Measurements from ENCODE around the gene ESPN.

The ESPN gene

GRCh38 chr1:6409053-6409452, 15.5 kb upstream of the ESPN start:
- no peak for DNase-seq (ENCODE audit: low spot score)

- no peak for DNase-seq (ENCODE audit: low spot score)
These were observed 14.8 kb upstream of the ESPN start for GRCh38 chr1:6409733-6410132.

DNA sequence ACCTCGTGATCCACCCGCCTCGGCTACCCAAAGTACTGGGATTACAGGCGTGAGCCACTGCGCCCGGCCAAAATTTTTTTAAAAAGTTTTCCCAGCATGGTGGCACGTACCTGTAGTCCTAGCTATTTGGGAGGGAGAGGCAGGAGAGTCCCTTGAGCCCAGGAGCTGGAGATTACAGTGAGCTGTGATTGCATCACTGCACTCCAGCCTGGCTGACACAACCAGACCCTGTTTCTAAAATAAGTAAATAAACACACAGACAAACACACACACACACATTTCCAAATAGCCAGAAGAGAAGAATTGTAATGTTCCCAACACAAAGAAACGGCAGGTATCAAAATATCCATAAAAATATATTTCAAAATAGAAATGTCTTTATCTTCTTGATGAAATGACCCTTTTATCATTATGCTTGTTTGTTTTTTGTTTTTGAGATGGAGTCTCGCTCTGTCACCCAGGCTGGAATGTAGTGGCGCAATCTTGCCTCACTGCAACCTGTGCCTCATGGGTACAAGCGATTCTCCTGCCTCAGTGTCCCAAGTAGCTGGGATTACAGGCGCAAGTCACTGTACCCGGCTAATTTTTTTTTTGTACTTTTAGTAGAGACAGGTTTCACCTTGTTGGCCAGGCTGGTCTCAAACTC, 14.2 kb upstream of the ESPN start:
- DNase-seq (ENCODE audit: low spot score), result no peak

DNA sequence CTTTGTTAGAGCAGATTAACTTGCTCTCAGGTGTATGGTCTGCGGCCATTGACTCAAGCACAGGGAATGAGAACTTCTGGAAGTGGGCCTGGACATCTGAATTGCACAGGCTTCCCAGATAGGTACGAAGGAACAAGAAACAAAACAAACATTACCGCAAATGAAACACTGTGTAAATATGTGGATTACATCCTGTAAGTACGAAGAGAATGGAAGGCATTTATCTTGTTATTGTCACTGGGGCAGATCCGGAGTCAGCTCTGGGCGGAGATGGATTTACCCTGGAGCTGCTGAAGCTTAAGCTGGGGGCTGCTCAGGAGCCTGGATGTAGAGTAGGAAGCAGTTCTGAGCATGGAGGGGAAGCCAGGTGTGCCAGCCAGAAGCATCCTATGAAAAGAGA, 11.7 kb upstream of the ESPN start:
- DNase-seq (ENCODE audit: low spot score), result no peak

GRCh38 chr1:6414443-6414844, 10.1 kb upstream of the ESPN start:
- peak; percentile 38 for DNase-seq (ENCODE audit: low spot score)

DNA sequence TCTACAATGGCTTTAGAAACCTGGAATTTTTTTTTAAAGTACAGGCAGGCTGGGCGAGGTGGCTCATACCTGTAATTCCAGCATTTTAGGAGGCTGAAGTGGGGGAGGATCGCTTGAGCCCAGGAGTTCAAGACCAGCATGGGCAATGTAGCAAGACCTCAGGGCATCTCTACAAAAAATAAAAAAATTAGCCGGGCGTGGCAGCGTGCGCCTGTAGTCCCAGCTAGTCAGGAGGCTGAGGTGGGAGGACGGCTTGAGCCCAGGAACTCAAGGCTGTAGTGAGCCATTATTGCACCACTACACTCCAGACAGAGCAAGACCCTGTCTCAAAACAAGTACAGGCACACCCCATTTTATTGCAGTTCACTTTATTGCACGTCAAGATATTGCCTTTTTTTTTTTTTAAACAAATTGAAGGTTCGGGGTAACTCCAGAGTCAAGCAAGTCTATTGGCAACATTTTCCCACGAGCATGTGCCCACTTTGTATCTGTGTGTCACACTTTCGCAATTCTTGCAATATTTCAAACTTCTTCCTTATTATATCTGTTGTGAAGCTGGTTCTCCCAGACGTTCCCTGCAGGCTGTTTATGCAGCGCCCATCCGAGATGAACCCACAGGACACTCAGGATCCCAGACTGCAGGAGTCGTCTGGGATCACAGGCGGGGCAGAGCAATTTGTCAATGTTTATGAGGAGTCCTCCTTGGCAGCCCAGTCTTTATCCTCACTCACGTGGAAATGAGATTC, 9.5 kb upstream of the ESPN start:
- DNase-seq (ENCODE audit: low spot score), result no peak

GRCh38 chr1:6416295-6416656, 8.3 kb upstream of the ESPN start:
- no peak for DNase-seq (ENCODE audit: low spot score)

DNA sequence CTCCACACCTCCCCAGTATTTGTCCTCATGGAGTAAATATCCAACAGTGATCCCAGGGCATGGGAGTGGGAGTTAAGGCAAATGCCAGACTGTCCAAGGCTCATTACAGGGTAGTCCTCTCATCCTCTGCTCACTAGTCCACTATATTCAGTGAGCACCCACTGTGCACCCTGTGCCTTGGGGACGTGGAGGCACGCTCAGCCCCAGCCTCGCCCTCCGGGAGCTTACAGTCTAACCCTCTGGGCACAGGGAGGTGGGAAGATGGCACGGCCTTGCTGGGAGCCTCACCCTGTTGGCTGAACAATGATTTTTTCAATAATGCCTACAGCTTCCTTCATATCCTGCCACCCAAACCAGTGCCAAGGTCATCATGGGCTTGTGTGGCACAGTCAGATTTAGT, 7.7 kb upstream of the ESPN start:
- no peak for DNase-seq (ENCODE audit: low spot score)

DNA sequence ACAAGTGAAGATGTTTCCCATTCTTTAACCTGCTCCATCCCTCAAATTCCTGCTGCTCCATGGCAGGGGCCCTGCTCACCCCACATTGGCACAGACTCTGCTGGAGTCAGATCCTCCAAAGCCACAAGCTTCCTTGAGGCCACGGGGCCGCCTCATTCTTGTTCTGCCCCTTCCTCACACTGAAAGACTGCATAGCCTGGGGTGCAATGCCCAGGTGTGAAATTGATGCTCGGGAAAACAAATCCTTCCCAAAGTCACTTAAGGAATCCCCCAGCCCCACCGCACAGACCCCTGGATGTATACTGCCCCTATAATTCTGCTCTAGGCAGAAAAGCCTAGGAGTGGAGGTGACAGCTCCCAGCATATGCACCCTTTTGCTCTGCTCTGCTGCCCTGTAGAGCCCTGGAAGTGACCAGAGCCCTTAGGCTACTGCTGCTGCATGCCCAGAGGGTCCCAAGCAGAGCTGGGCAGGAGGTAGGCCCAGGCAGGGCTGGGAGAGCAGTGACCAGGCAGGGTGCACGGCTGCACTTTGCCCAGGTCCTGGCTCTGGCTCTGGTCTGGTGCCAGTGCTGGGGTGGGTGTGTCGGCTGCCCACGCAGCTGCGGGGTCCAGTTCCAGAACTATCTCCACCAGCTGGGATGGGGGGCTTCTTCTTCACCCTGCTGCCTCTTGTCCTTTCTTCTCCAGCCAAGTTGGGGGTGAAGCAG, 6.5 kb upstream of the ESPN start:
- DNase-seq (ENCODE audit: low spot score), result no peak

DNA sequence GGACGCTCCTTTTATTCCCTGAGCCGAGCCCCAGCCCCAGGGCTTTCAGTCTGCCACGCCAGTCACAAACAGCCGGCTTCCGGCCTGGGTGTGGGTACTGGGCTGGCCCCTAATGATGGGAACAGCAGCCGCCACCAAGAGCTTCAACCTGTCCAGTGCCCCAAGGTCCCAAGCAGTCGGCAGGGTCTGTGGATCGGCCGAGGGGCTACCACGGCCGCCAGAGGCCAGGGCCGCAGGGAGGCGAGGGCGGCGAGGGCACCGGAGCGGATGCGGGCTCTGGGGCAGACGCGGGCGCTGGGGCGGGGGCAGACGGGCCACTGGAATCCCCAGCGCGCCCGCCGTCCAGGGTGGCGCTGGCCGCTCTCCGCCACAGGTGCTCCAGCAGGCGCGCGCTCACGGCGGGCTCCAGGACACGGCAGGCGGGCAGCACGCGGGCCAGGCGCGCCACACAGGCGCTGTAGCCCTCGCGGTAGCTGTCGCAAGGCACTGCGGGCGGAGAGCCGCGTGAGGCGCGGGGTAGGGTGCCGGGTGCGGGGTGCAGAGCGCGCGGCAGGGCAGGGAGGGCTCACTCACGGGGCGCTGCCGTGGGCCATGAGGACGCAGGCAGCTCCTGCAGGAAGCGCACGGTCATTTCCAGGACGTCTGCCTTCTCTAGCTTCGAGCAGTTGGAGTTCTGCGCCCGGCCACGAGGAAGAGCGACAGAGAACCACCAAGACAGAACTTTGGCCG, 5.7 kb upstream of the ESPN start:
- no peak for DNase-seq (ENCODE audit: low spot score)

DNA sequence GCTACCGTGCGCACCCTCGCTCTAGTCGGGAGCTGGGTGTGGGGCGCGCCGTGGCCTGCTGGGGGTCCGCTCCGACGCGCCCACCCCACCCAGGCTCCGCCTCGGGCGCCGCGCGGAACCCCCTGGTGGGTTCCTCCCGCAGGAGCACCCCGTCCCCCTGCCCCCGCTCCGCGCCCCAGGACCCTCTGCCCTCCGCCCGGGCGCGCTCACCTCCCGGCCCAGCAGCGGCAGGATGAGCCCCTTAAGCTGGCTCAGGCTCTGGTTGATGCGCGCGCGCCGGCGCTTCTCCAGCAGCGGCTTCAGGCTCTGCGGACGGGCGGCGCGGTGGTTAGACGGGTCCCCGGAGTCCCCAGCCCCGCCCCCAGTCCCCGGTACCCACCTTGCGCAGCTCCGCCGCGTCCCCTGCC, 5.2 kb upstream of the ESPN start:
- no peak for DNase-seq (ENCODE audit: low spot score)

DNA sequence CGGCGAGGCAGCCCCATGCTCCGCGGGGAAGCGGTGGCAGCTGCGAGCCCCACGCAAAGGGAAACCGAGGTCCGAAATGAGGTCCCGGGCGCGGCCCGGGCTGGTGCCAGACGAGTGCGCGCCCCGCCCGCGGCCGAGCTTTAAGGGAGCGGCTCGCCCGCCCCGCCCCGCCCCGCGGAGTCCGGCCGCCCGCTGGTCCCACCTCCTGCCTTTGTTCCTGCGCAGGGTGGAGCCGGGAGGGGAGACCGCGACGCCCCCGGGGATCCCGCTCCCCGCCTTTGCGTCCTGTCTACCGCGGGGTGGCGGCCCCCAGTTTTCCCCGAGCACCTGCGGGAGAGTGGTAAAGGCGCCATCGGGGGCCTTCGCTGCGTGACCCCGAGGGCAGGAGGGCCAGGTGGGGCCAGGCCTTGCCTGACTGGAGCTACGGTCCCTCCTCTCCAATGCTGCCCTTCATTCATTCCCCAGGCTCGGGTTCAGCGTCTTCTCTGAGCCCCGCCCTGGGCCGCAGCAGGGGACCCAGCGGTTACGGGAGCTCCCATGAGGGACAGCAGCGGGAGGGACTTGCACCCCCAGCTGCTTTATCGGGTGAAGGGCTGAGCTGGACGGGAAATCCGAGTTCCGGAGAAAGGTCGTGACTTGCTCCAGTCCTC, 4.6 kb upstream of the ESPN start, which contains the start of gene HES2:
Gene HES2 (minus strand): TSS at position 116 of the 650 bp plus-strand sequence. CDS start 99 bp downstream, at position 17.
- no peak for DNase-seq (ENCODE audit: low spot score)

GRCh38 chr1:6420454-6421042, 4.0 kb upstream of the ESPN start:
- no peak for DNase-seq (ENCODE audit: low spot score)

- no peak for DNase-seq (ENCODE audit: low spot score)
These were observed 3.3 kb upstream of the ESPN start for GRCh38 chr1:6421266-6421665.

DNA sequence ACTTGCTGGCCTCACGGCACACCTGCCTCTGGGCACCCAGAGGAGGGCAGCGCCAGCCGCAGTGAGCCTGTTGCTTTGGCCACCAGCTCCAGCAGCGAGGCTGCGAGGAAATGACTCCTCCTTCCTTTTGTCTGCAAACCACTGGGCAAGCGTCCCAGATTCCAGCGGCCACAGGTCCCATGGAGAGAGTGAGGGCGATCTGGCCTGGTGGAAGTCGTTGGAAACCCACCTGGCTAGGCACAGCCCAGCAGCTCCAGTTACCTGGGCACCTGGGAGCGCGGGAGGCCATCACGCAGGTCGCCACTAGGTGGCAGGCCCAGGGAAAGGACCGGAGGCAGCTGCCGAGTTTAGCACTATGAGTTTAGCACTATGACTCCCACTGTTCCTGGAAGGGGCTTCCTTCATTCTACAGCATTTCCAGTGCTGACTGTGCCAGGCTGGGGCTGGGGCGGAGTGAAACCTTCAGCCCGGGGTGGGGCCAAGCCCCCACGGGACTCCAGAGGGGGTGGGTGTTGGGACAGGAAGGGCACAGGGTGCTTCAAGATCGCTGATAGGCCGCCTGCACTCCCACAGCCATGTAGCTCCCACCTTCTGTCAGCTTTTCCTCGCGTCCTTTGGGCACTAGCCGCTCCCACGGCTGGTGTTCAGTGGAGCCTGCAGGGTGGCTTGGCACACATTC, 1.1 kb upstream of the ESPN start:
- DNase-seq (ENCODE audit: low spot score), result peak; percentile 79

DNA sequence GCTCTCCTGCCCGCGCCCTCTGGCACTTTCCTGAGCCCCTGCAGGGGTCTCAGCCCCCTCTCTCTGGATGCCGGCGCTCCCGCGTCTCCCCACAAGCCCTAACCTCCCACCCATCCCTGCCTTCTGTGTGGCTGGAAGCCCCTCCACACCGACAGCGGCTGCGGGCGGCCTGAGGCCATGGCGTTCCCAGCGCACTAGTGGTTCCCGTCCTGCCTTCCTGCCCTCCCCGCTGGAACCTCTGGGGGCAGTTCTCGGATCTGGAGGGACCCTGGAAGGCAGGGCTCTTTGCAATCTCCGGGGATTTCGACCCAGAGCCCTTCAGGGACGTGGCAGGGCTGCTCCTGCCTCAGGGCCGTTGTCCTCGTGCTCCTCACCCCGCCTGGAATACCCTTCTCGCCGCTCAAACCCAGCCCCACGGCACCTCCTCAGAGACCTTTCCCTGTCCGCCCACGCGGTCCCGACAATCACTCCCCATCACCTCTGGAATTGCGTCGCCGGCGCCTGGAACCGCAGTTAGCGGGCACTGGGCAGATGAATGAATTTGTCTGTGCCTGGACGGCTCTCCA, 493 bp upstream of the ESPN start:
- no peak for DNase-seq (ENCODE audit: low spot score)

GRCh38 chr1:6425658-6426057, 1.1 kb downstream of the ESPN start:
- no peak for DNase-seq (ENCODE audit: low spot score)

- DNase-seq (ENCODE audit: low spot score), result no peak
These were observed 1.8 kb downstream of the ESPN start for GRCh38 chr1:6426277-6426971.

DNA sequence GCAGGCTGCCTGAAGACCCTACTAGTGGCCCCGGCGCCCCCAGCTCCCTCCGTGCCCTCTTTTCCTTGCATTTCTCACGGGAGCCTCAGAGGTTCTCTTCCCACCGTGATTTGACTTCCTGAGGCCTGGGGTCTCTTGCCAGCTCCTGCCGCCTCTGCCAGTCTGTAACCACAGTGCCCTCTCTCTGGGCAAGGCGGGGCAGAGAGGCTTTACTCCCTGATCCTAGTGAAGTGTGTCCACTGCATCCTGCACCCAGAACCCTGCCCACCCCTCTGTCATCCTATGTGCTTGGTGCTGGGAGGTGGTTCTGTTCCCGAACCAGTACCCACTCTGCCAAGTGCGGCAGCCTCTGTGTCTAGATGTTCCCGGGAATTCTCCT, 2.4 kb downstream of the ESPN start:
- DNase-seq (ENCODE audit: low spot score), result no peak

All from germinal center (tissue), 1 donor.